IMR-90 (cell line): ENCODE data around the gene RANBP3. TPM values are rescaled to one million over a fixed set of nuclear protein-coding genes. Genes with fewer than 3 reads are reported as not detected.

Experiments
- ATAC-seq: fragments of 200-7000 bp; cut with Tn5 transposase; 2 replicates; pipeline ENCODE4 v1.9.1; 2020; ENCODE audit warnings: low read depth, mild to moderate bottlenecking, moderate library complexity
- BruUV-seq: library from RNA; stranded (reverse); fragments of 400-500 nt; replicated peaks from 2 replicates; lab custom pipeline; 2021; lab: Mats Ljungman, UMichigan
- CTCF ChIA-PET: fragments of 300-600 bp; formaldehyde crosslinking; extraction: SDS; loops from one replicate; lab custom pipeline; 2021; ENCODE audit warnings: antibody characterized with exemption; lab: Yijun Ruan, JAX
- POLR2A ChIA-PET: fragments of 300-600 bp; sonication (Branson Sonifier 250); formaldehyde crosslinking; loops from one replicate; lab custom pipeline; 2022; ENCODE audit warnings: antibody characterized with exemption; ENCODE audit not compliant: unreplicated experiment; lab: Charles Lee
- DNase-seq: peaks from one replicate; pipeline ENCODE4 v3.0.0; 2013
- H2AFZ ChIP-seq: replicated peaks from 2 replicates; pipeline ENCODE3; 2013; ENCODE audit warnings: low read length, mild to moderate bottlenecking; ENCODE audit not compliant: poor library complexity
- H2AK5ac ChIP-seq: 2 replicates; pipeline ENCODE4 v1.6.1; 2013; ENCODE audit warnings: low read depth, low read length, inconsistent platforms
- H2AK9ac ChIP-seq: replicated peaks from 2 replicates; pipeline ENCODE3; 2013; ENCODE audit warnings: mild to moderate bottlenecking, low read depth, low read length, moderate library complexity; ENCODE audit not compliant: poor library complexity
- H2BK120ac ChIP-seq: 2 replicates; pipeline ENCODE4 v1.6.1; 2013; ENCODE audit warnings: low read depth, low read length, inconsistent platforms
- H2BK15ac ChIP-seq: 3 replicates; pipeline ENCODE4 v1.6.1; 2013; ENCODE audit warnings: low read depth, low read length, inconsistent platforms
- H2BK20ac ChIP-seq: 2 replicates; pipeline ENCODE4 v1.6.1; 2013; ENCODE audit warnings: low read depth, mild to moderate bottlenecking, inconsistent platforms, low read length, moderate library complexity
- H2BK5ac ChIP-seq: 2 replicates; pipeline ENCODE4 v1.6.1; 2013; ENCODE audit warnings: mild to moderate bottlenecking, low read depth, low read length, inconsistent platforms; ENCODE audit not compliant: poor library complexity, severe bottlenecking
- H3K14ac ChIP-seq: replicated peaks from 2 replicates; pipeline ENCODE4 v1.6.1; 2013; ENCODE audit warnings: low read depth, low read length, inconsistent platforms
- H3K18ac ChIP-seq: 2 replicates; pipeline ENCODE4 v1.6.1; 2013; ENCODE audit warnings: low read depth, low read length, control low read depth
- H3K23ac ChIP-seq: 2 replicates; pipeline ENCODE4 v1.6.1; 2013; ENCODE audit warnings: low read depth, low read length, inconsistent platforms
- H3K27ac ChIP-seq: 2 replicates; pipeline ENCODE4 v1.5.1; 2013; ENCODE audit warnings: mild to moderate bottlenecking, control low read depth, low read length; ENCODE audit not compliant: insufficient read depth
- H3K27me3 ChIP-seq: 2 replicates; pipeline ENCODE4 v1.6.1; 2013; ENCODE audit warnings: low read length; ENCODE audit not compliant: control insufficient read depth, insufficient read depth
- H3K36me3 ChIP-seq: 2 replicates; pipeline ENCODE4 v1.6.1; 2013; ENCODE audit warnings: low read length, mixed read lengths; ENCODE audit not compliant: control insufficient read depth, insufficient read depth
- H3K4ac ChIP-seq: 2 replicates; pipeline ENCODE4 v1.6.1; 2013; ENCODE audit warnings: low read depth, low read length, inconsistent platforms
- H3K4me1 ChIP-seq: 2 replicates; pipeline ENCODE4 v1.6.1; 2013; ENCODE audit warnings: low read length, mixed read lengths; ENCODE audit not compliant: control insufficient read depth, insufficient read depth
- H3K4me2 ChIP-seq: 2 replicates; pipeline ENCODE4 v1.6.1; 2013; ENCODE audit warnings: low read depth, mild to moderate bottlenecking, control low read depth, low read length, moderate library complexity
- H3K4me3 ChIP-seq: 2 replicates; pipeline ENCODE4 v1.5.1; 2013; ENCODE audit warnings: low read depth, mild to moderate bottlenecking, control low read depth, low read length, moderate library complexity; ENCODE audit not compliant: insufficient read depth
- H3K56ac ChIP-seq: 2 replicates; pipeline ENCODE4 v1.6.1; 2013; ENCODE audit warnings: low read length, inconsistent platforms; ENCODE audit not compliant: insufficient read depth; ENCODE audit errors: extremely low read depth
- H3K79me1 ChIP-seq, 2 experiments: 2 replicates each; pipeline ENCODE4 v1.6.1; 2013; ENCODE audit warnings: low read length in 2 of 2, inconsistent platforms in 1 of 2, low read depth in 1 of 2
- H3K9ac ChIP-seq: 2 replicates; pipeline ENCODE4 v1.6.1; 2013; ENCODE audit warnings: low read depth, low read length, control low read depth
- H3K9me1 ChIP-seq: 2 replicates; pipeline ENCODE4 v1.6.1; 2013; ENCODE audit warnings: low read length, inconsistent platforms; ENCODE audit not compliant: insufficient read depth
- H3K9me3 ChIP-seq: 2 replicates; pipeline ENCODE4 v1.6.1; 2013; ENCODE audit warnings: low read length; ENCODE audit not compliant: control insufficient read depth, insufficient read depth
- H4K20me1 ChIP-seq: 2 replicates; pipeline ENCODE4 v1.6.1; 2013; ENCODE audit warnings: low read length, inconsistent platforms; ENCODE audit not compliant: insufficient read depth
- H4K5ac ChIP-seq: 2 replicates; pipeline ENCODE4 v1.6.1; 2013; ENCODE audit warnings: mild to moderate bottlenecking, low read depth, low read length, control low read depth
- H4K8ac ChIP-seq, 2 experiments: 2 replicates each; pipeline ENCODE4 v1.6.1; 2013; ENCODE audit warnings: low read depth in 2 of 2, low read length in 2 of 2, control low read depth in 1 of 2, inconsistent platforms in 1 of 2
- H4K91ac ChIP-seq: 2 replicates; pipeline ENCODE4 v1.6.1; 2013; ENCODE audit warnings: low read depth, low read length, inconsistent platforms; ENCODE audit not compliant: insufficient read depth
- POLR2A ChIP-seq: IDR thresholded peaks from 2 replicates; pipeline ENCODE4 v1.6.1; 2012; ENCODE audit warnings: mild to moderate bottlenecking, low read depth, low read length
- WGBS, 2 experiments: methylation state at CpG; one replicate each; pipeline versions ENCODE4 v1.1.5 to v1.1.7; 2013; ENCODE audit warnings: missing lambda C conversion rate in 2 of 2; ENCODE audit not compliant: insufficient read length in 1 of 2; ENCODE audit errors: extremely low coverage in 2 of 2; 5-methylcytosine and 5-hydroxymethylcytosine counted together
- dilution Hi-C: fragments of 300-500 bp; cut with HindIII; formaldehyde crosslinking; loops from one replicate; pipeline ENCODE4 v1.14.3; 2018; ENCODE audit warnings: low sequenced_read_pairs; ENCODE audit not compliant: unreplicated experiment
- in situ Hi-C: fragments of 300-500 bp; cut with MboI; formaldehyde crosslinking; loops from 3 replicates; pipeline ENCODE4 v1.14.3; 2019; ENCODE audit warnings: low sequenced_read_pairs, inconsistent platforms, mixed read lengths
- intact Hi-C: fragments of 100-400 bp; cut with micrococcal nuclease; formaldehyde crosslinking; loops from 2 replicates; pipeline ENCODE4 v1.10.0; 2022
- polyA plus RNA-seq, 3 experiments: library from polyadenylated mRNA; depleted of rRNA; stranded (reverse); fragments of >200 nt; gene quantifications; 2 replicates each; pipeline ENCODE4 v1.2.3, GENCODE V29; 2012; ENCODE audit warnings: low replicate concordance in 1 of 3
- total RNA-seq: library from RNA; depleted of rRNA; stranded (reverse); fragments of >200 nt; gene quantifications from 2 replicates; pipeline ENCODE4 v1.2.3, GENCODE V29; 2012

The RANBP3 gene
- total and polyA plus RNA-seq, 2 of the 4 experiments (the other 2 are of a cell fraction) = 42.5 to 111 TPM

DNA sequence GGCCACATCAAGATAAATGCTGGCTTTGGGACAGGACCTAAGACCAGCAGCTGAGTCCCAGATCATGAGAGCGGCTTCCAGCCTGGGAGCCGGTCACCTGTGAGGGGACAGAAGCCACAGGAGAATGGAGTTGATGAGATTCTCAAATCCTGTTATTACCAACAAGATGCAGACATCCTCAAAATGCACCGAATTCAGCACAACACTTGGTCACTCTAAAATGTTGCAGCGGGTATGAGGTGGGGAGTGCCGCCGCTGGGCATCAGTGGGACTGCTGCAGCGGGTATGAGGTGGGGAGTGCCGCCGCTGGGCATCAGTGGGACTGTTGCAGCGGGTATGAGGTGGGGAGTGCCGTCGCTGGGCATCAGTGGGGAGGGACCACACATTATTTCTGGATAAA is 21.2 kb downstream of the RANBP3 start:
- Histone ChIP-seq H3K36me3 (no peaks in the 10 kb centered on the region; the same call in 1 of the 2 replicates), H3K9ac (no peak overlapping the region), H2BK20ac (no peak overlapping the region), H3K18ac (no peak overlapping the region), H2AFZ (no peak overlapping the region), H4K91ac (no peak overlapping the region), H4K5ac (no peak overlapping the region), H3K56ac (no peak overlapping the region), H3K9me3 (no peaks in the 10 kb centered on the region), H3K79me1 (peaks cover 37 to 99% of the 10 kb centered on the region in 2 experiments; a peak in 3 of 4 replicates), H3K4ac (no peak overlapping the region), H3K9me1 (peaks cover 58% of the 10 kb centered on the region), H3K23ac (peak overlapping the region; percentile 35; the same call in 1 of the 2 replicates), H4K20me1 (peaks cover 89% of the 10 kb centered on the region), H3K4me1 (peaks cover 57% of the 10 kb centered on the region), H3K14ac (0 out of 2 replicates have a peak overlapping the region, but pooled peaks have one; percentile 66), H3K4me3 (no peak overlapping the region), H3K27ac (no peak overlapping the region), H3K4me2 (no peak overlapping the region), H3K27me3 (no peaks in the 10 kb centered on the region), H2BK5ac (no peak overlapping the region), H2AK5ac (no peak overlapping the region; the same call in 1 of the 2 replicates), H4K8ac (no peak overlapping the region; a peak in 1 of 4 replicates), H2AK9ac (no peak overlapping the region), H2BK15ac (no peak overlapping the region), H2BK120ac (no peak overlapping the region)
- WGBS, 2 experiments = 100% methylated on average over 1 of the region's 12 CpGs; no CpG with 5 or more reads in 1 of the 2 experiments
- no TSS peak for BruUV-seq
- in situ Hi-C loops = no loop called here
- dilution Hi-C loops = no loop called here
- CTCF ChIA-PET = interaction anchor here (1.5 kb wide), 1 partner anchor 152 kb away, joined by 5 read pairs; no protein-coding TSS in a partner anchor
- intact Hi-C loops = no loop called here
- ATAC-seq (no peak), DNase-seq (no peak)
- POLR2A ChIA-PET = no interaction called here
- TF ChIP-seq POLR2A = no peak
